Neural cell (in vitro differentiated cells): Measurements from ENCODE around the gene CARD16. TPM values are rescaled to one million over a fixed set of nuclear protein-coding genes. Genes with fewer than 3 reads are reported as not detected.

ENCODE experiments used
- H2AFZ ChIP-seq: fragments of 200-600, 300-800 bp; sonication (generic), shearing (Covaris generic); 2 replicates; pipeline ENCODE4 v1.6.0; 2014; ENCODE audit warnings: low read depth, mild to moderate bottlenecking, antibody characterized with exemption, low read length, moderate library complexity
- H3F3A ChIP-seq: fragments of 200-600 bp; shearing (Covaris generic); 2 replicates; pipeline ENCODE4 v1.6.1; 2016; ENCODE audit warnings: mild to moderate bottlenecking, moderate library complexity, mixed read lengths, antibody characterized with exemption, low read length; ENCODE audit not compliant: insufficient read depth, poor library complexity, severe bottlenecking
- H3K27ac ChIP-seq: fragments of 200-600, 300-800 bp; sonication (generic), shearing (Covaris generic); 2 replicates; pipeline ENCODE4 v1.5.1; 2014; ENCODE audit warnings: mild to moderate bottlenecking, low read length, moderate library complexity
- H3K27me3 ChIP-seq: fragments of 300-800, 200-600 bp; sonication (generic), shearing (Covaris generic); 2 replicates; pipeline ENCODE4 v1.6.0; 2014; ENCODE audit warnings: mild to moderate bottlenecking, low read depth, low read length, moderate library complexity; ENCODE audit not compliant: insufficient read depth
- H3K36me3 ChIP-seq: fragments of 300-800, 200-600 bp; sonication (generic), shearing (Covaris generic); 2 replicates; pipeline ENCODE4 v1.5.1; 2014; ENCODE audit warnings: mild to moderate bottlenecking, antibody characterized with exemption, low read length, moderate library complexity; ENCODE audit not compliant: insufficient read depth
- H3K4me2 ChIP-seq: fragments of 300-800, 200-600 bp; sonication (generic), shearing (Covaris generic); 2 replicates; pipeline ENCODE4 v1.6.0; 2014; ENCODE audit warnings: mild to moderate bottlenecking, low read length
- H3K4me3 ChIP-seq: fragments of 300-800, 200-600 bp; sonication (generic), shearing (Covaris generic); 2 replicates; pipeline ENCODE4 v1.5.1; 2014; ENCODE audit warnings: mild to moderate bottlenecking, low read length, moderate library complexity
- H3K79me2 ChIP-seq: fragments of 200-600 bp; shearing (Covaris generic); replicated peaks from 2 replicates; pipeline ENCODE4 v1.6.0; 2014; ENCODE audit warnings: mild to moderate bottlenecking, low read length, moderate library complexity; ENCODE audit not compliant: insufficient read depth
- H3K9ac ChIP-seq: fragments of 300-800, 200-600 bp; sonication (generic), shearing (Covaris generic); 2 replicates; pipeline ENCODE4 v1.6.1; 2016; ENCODE audit warnings: mild to moderate bottlenecking, low read length, mixed read lengths
- H3K9me2 ChIP-seq: fragments of 200-600 bp; shearing (Covaris generic); 2 replicates; pipeline ENCODE4 v1.6.1; 2016; ENCODE audit warnings: mild to moderate bottlenecking, low read length, mixed read lengths; ENCODE audit not compliant: insufficient read depth
- H3K9me3 ChIP-seq: fragments of 200-600, 300-800 bp; sonication (generic), shearing (Covaris generic); 2 replicates; pipeline ENCODE4 v1.6.1; 2016; ENCODE audit warnings: mild to moderate bottlenecking, mixed run types, low read length, moderate library complexity, mixed read lengths
- H4K20me1 ChIP-seq: fragments of 200-600 bp; shearing (Covaris generic); 2 replicates; pipeline ENCODE4 v1.6.1; 2016; ENCODE audit warnings: mild to moderate bottlenecking, mixed run types; ENCODE audit not compliant: insufficient read depth
- CTCF ChIP-seq: fragments of 450-650 bp; IDR thresholded peaks from 2 replicates; pipeline ENCODE4 v1.5.1; 2014; ENCODE audit warnings: antibody characterized with exemption, mild to moderate bottlenecking, moderate library complexity; ENCODE audit not compliant: poor library complexity, severe bottlenecking
- EP300 ChIP-seq: fragments of 450-650 bp; conservative IDR thresholded peaks from 2 replicates; pipeline ENCODE4 v1.6.1; 2014; ENCODE audit warnings: antibody characterized with exemption, mild to moderate bottlenecking, moderate library complexity; ENCODE audit not compliant: poor library complexity, severe bottlenecking
- EZH2 ChIP-seq: fragments of 200-600, 300-800 bp; shearing (Covaris generic), sonication (generic); IDR thresholded peaks from 2 replicates; pipeline ENCODE4 v1.6.1; 2014; ENCODE audit warnings: antibody characterized with exemption, low read length, borderline replicate concordance, mild to moderate bottlenecking; ENCODE audit not compliant: insufficient read depth, poor library complexity, severe bottlenecking
- MXI1 ChIP-seq: fragments of 450-650 bp; conservative IDR thresholded peaks from 2 replicates; pipeline ENCODE4 v1.6.1; 2014; ENCODE audit warnings: antibody characterized with exemption, mild to moderate bottlenecking; ENCODE audit not compliant: poor library complexity, severe bottlenecking
- POLR2AphosphoS5 ChIP-seq: IDR thresholded peaks from 2 replicates; pipeline ENCODE4 v1.6.1; 2012
- RAD21 ChIP-seq: fragments of 450-650 bp; conservative IDR thresholded peaks from 2 replicates; pipeline ENCODE4 v1.6.1; 2014; ENCODE audit warnings: antibody characterized with exemption, mild to moderate bottlenecking, moderate library complexity
- REST ChIP-seq: IDR thresholded peaks from 2 replicates; pipeline ENCODE4 v1.6.1; 2012; ENCODE audit warnings: borderline replicate concordance
- SMC3 ChIP-seq: fragments of 450-650 bp; conservative IDR thresholded peaks from 2 replicates; pipeline ENCODE4 v1.6.1; 2014; ENCODE audit warnings: antibody characterized with exemption, mild to moderate bottlenecking, moderate library complexity; ENCODE audit not compliant: poor library complexity
- TAF1 ChIP-seq: IDR thresholded peaks from 2 replicates; pipeline ENCODE4 v1.6.1; 2012; ENCODE audit warnings: low read depth
- polyA plus RNA-seq: library from polyadenylated mRNA; depleted of rRNA; stranded (reverse); fragments of >200 nt; gene quantifications from 2 replicates; pipeline ENCODE4 v1.2.3, GENCODE V29; 2014

CARD16 gene
- polyA plus RNA-seq, 1 donor from 2014 or later, result not detected

- Histone ChIP-seq H2AFZ (no peak overlapping the region), H3F3A (no peaks in the 10 kb centered on the region), H3K9me3 (no peaks in the 10 kb centered on the region), H3K9me2 (no peaks in the 10 kb centered on the region), H3K9ac (no peak overlapping the region), H3K36me3 (no peaks in the 10 kb centered on the region), H3K27ac (no peak overlapping the region), H3K27me3 (no peaks in the 10 kb centered on the region), H4K20me1 (no peaks in the 10 kb centered on the region), H3K79me2 (no peaks in the 10 kb centered on the region), H3K4me2 (no peak overlapping the region), H3K4me3 (no peak overlapping the region)
- no peak for TF ChIP-seq REST
These were observed 45.4 kb downstream of the CARD16 start for GRCh38 chr11:104999721-105000120.

GRCh38 chr11:104997288-104997687 is 47.8 kb downstream of the CARD16 start:
- Histone ChIP-seq H4K20me1 (no peaks in the 10 kb centered on the region), H3K9me3 (no peaks in the 10 kb centered on the region), H3K79me2 (no peaks in the 10 kb centered on the region), H3K4me2 (no peak overlapping the region), H3K27ac (no peak overlapping the region), H3K27me3 (no peaks in the 10 kb centered on the region), H3K4me3 (no peak overlapping the region), H3F3A (no peaks in the 10 kb centered on the region), H3K9me2 (no peaks in the 10 kb centered on the region), H2AFZ (no peak overlapping the region), H3K36me3 (no peaks in the 10 kb centered on the region), H3K9ac (no peak overlapping the region)
- TF ChIP-seq EZH2 (no peak), SMC3 (no peak), MXI1 (no peak), EP300 (no peak), RAD21 (no peak), TAF1 (no peak), REST (no peak), POLR2AphosphoS5 (no peak), CTCF (no peak)
